HepG2 (cell line): ENCODE data around the gene PELI3. TPM values are rescaled to one million over a fixed set of nuclear protein-coding genes. Genes with fewer than 3 reads are reported as not detected.

Source experiments
- CBX5 ChIP-seq: sonication (generic); formaldehyde crosslinking; IDR thresholded peaks from 2 replicates; pipeline ENCODE4 v1.4.0; 2020; ENCODE audit warnings: missing genetic modification reagents, borderline replicate concordance
- ELF1 ChIP-seq: sonication (generic); formaldehyde crosslinking; IDR thresholded peaks from 2 replicates; pipeline ENCODE4 v1.4.0; 2020; ENCODE audit warnings: missing genetic modification reagents
- FLYWCH1 ChIP-seq: sonication (generic); formaldehyde crosslinking; IDR thresholded peaks from 2 replicates; pipeline ENCODE4 v1.8.1; 2023; ENCODE audit warnings: mild to moderate bottlenecking, missing genetic modification reagents
- GLI4 ChIP-seq: sonication (generic); formaldehyde crosslinking; IDR thresholded peaks from 2 replicates; pipeline ENCODE4 v1.5.1; 2020; ENCODE audit warnings: missing genetic modification reagents, mild to moderate bottlenecking, moderate library complexity, borderline replicate concordance
- HNRNPUL1 ChIP-seq: fragments of 200-400 bp; formaldehyde crosslinking; IDR thresholded peaks from 2 replicates; pipeline ENCODE4 v1.6.1; 2017; ENCODE audit warnings: low read depth, mild to moderate bottlenecking, low read length, moderate library complexity
- IRF2 ChIP-seq: IDR thresholded peaks from 2 replicates; pipeline ENCODE4 v1.6.1; 2018; ENCODE audit warnings: missing genetic modification reagents, missing compliant biosample characterization
- SETDB1 ChIP-seq: sonication (generic); formaldehyde crosslinking; IDR thresholded peaks from 2 replicates; pipeline ENCODE4 v1.5.1; 2020; ENCODE audit warnings: missing genetic modification reagents, mild to moderate bottlenecking, borderline replicate concordance
- SIX4 ChIP-seq: sonication (generic); formaldehyde crosslinking; IDR thresholded peaks from 2 replicates; pipeline ENCODE4 v1.4.0; 2020; ENCODE audit warnings: missing genetic modification reagents
- SRSF9 ChIP-seq: fragments of 200-400 bp; formaldehyde crosslinking; IDR thresholded peaks from 2 replicates; pipeline ENCODE4 v1.6.1; 2018; ENCODE audit warnings: borderline replicate concordance, mild to moderate bottlenecking, low read depth, low read length; ENCODE audit not compliant: insufficient read depth, poor library complexity, severe bottlenecking
- STAG1 ChIP-seq: sonication (generic); formaldehyde crosslinking; IDR thresholded peaks from 2 replicates; pipeline ENCODE4 v1.4.0; 2020; ENCODE audit warnings: missing genetic modification reagents
- TBP ChIP-seq: sonication (generic); formaldehyde crosslinking; IDR thresholded peaks from 2 replicates; pipeline ENCODE4 v1.5.0; 2020; ENCODE audit warnings: missing genetic modification reagents
- TBX2 ChIP-seq: sonication (generic); formaldehyde crosslinking; IDR thresholded peaks from 2 replicates; pipeline ENCODE4 v1.5.0; 2020; ENCODE audit warnings: missing genetic modification reagents, mild to moderate bottlenecking, borderline replicate concordance
- TRIM24 ChIP-seq: sonication (generic); formaldehyde crosslinking; IDR thresholded peaks from 2 replicates; pipeline ENCODE4 v1.8.0; 2022; ENCODE audit warnings: mild to moderate bottlenecking, missing genetic modification reagents
- XRCC5 ChIP-seq: fragments of 200-400 bp; formaldehyde crosslinking; optimal IDR thresholded peaks from 2 replicates; pipeline ENCODE3; 2017; ENCODE audit warnings: mild to moderate bottlenecking, low read length
- ZEB1 ChIP-seq: IDR thresholded peaks from 2 replicates; pipeline ENCODE4 v1.6.1; 2012; ENCODE audit warnings: mild to moderate bottlenecking, low read depth, inconsistent platforms; ENCODE audit not compliant: insufficient replicate concordance
- ZFP36 ChIP-seq: fragments of 150-350 bp; IDR thresholded peaks from 2 replicates; pipeline ENCODE4 v1.6.1; 2018; ENCODE audit warnings: borderline replicate concordance, low read length, low read depth; ENCODE audit not compliant: partially characterized antibody
- ZNF12 ChIP-seq: sonication (generic); formaldehyde crosslinking; IDR thresholded peaks from 2 replicates; pipeline ENCODE4 v1.5.0; 2020; ENCODE audit warnings: missing genetic modification reagents
- ZNF180 ChIP-seq: sonication (generic); formaldehyde crosslinking; IDR thresholded peaks from 2 replicates; pipeline ENCODE4 v1.4.0; 2020; ENCODE audit warnings: low read depth, missing genetic modification reagents, borderline replicate concordance
- ZNF331 ChIP-seq: sonication (generic); formaldehyde crosslinking; IDR thresholded peaks from 2 replicates; pipeline ENCODE4 v1.4.0; 2020; ENCODE audit warnings: missing genetic modification reagents
- ZNF333 ChIP-seq: sonication (generic); formaldehyde crosslinking; IDR thresholded peaks from 2 replicates; pipeline ENCODE4 v1.4.0; 2020; ENCODE audit warnings: mild to moderate bottlenecking, missing genetic modification reagents, borderline replicate concordance
- ZNF7 ChIP-seq: IDR thresholded peaks from 2 replicates; pipeline ENCODE4 v1.6.1; 2016; ENCODE audit warnings: missing biosample characterization, missing genetic modification reagents
- ZNF850 ChIP-seq: sonication (generic); formaldehyde crosslinking; conservative IDR thresholded peaks from 2 replicates; pipeline ENCODE4 v1.9.0; 2021; ENCODE audit warnings: mild to moderate bottlenecking, missing genetic modification reagents
- polyA plus RNA-seq, 8 experiments: library from polyadenylated mRNA; depleted of rRNA in 3 of 8; stranded (reverse) in 7 of 8; unstranded in 1 of 8; fragments of >200 nt; fragmentation: Illumina TruSeq in 4 of 8; extraction: Trizol in 4 of 8; gene quantifications; 2 replicates each; pipeline versions ENCODE4 v1.2.1 to v1.2.3, GENCODE V29; 2011 to 2016; ENCODE audit warnings: low read depth in 4 of 8, missing spikeins in 1 of 8, mixed read lengths in 1 of 8; ENCODE audit not compliant: insufficient read depth in 1 of 8
- total RNA-seq, 5 experiments: library from RNA; depleted of rRNA; stranded (reverse); fragments of >200 nt; fragmentation: Illumina TruSeq; extraction: Trizol; gene quantifications; 2 replicates each; pipeline ENCODE4 v1.2.3, GENCODE V29; 2016; ENCODE audit warnings: low read depth in 1 of 5
- TF ChIP-seq, protein P1 (sequence below): IDR thresholded peaks from 2 replicates; pipeline ENCODE4 v1.6.1; 2012; ENCODE audit warnings: low read depth, low read length, improper control_type of control experiment
- TF ChIP-seq, protein P2 (sequence below): sonication (generic); formaldehyde crosslinking; IDR thresholded peaks from 2 replicates; pipeline ENCODE4 v1.8.0; 2023; ENCODE audit warnings: mild to moderate bottlenecking, missing genetic modification reagents
- TF ChIP-seq, protein P3 (sequence below): sonication (generic); formaldehyde crosslinking; IDR thresholded peaks from 2 replicates; pipeline ENCODE4 v1.8.0; 2022; ENCODE audit warnings: mild to moderate bottlenecking, missing genetic modification reagents, moderate library complexity
- TF ChIP-seq, protein P4 (sequence below): sonication (generic); formaldehyde crosslinking; IDR thresholded peaks from 2 replicates; pipeline ENCODE4 v1.8.0; 2022; ENCODE audit warnings: missing genetic modification reagents, mild to moderate bottlenecking, inconsistent platforms, borderline replicate concordance

Gene PELI3
- total and polyA plus RNA-seq, 2 of the 13 experiments (the other 11 are each of a cell fraction or from before 2014, with no cell fraction given), result 2.0 to 4.0 TPM

DNA sequence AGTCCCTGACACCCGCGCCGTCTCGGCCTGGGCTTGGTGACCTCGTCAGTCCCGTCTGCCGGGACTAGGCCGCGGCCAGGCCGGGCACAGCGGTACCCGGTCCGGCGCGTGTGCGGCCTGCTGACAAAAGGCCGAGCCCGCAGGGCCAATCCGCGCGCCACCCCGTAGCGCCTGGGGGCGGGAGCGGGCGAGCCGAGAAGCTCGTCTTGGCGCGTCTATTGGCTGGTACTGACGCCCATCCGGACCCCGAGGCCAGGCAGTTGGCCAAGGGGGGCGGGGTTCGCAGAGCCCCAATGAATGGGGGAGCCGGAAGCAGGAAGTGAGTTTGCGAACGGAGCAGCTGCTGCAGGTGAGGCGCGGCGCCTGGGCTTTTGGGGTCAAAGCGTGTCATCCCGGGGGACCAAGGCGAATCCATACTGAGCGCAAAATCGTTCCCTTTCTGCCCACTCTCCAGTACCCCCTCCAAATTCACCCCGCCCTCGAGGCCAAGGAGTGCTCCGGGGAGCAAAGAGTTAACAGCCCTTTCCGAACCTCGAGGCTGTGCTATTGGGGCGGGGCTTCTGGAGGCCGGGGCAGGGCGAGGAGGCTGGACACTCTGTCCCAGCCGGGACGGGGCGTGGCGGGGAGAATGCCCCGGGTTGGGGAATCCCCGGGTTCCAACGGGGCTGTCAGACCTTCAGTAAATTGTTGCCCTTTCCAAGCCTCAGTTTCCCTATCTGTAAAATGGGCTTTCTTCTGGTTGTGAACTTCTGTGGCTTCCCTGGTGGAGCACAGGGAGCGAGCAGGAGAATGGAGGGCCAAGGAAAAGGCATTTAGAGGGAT lies 13.6 kb downstream of the PELI3 start, which contains the start of gene DPP3 (continued):
- TF ChIP-seq GLI4, result no peak; the same call in 1 of the 2 replicates
- TF ChIP-seq TRIM24 (CRISPR knock-in tag), result no peak
- TF ChIP-seq, protein P1, sequence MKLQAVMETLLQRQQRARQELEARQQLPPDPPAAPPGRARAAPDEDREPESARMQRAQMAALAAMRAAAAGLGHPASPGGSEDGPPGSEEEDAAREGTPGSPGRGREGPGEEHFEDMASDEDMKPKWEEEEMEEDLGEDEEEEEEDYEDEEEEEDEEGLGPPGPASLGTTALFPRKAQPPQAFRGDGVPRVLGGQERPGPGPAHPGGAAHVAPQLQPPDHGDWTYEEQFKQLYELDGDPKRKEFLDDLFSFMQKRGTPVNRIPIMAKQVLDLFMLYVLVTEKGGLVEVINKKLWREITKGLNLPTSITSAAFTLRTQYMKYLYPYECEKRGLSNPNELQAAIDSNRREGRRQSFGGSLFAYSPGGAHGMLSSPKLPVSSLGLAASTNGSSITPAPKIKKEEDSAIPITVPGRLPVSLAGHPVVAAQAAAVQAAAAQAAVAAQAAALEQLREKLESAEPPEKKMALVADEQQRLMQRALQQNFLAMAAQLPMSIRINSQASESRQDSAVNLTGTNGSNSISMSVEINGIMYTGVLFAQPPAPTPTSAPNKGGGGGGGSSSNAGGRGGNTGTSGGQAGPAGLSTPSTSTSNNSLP, result no peak
- no peak for TF ChIP-seq SIX4 (CRISPR knock-in tag)
- peak; percentile 61; the same call in 1 of the 2 replicates for TF ChIP-seq ZNF333 (CRISPR knock-in tag)
- no peak for TF ChIP-seq ZFP36
- TF ChIP-seq ZNF7 (CRISPR knock-in tag), result no peak
- TF ChIP-seq TBX2 (CRISPR knock-in tag), result peak; percentile 45; the same call in 1 of the 2 replicates
- peak; percentile 34 for TF ChIP-seq XRCC5
- TF ChIP-seq, protein P2, sequence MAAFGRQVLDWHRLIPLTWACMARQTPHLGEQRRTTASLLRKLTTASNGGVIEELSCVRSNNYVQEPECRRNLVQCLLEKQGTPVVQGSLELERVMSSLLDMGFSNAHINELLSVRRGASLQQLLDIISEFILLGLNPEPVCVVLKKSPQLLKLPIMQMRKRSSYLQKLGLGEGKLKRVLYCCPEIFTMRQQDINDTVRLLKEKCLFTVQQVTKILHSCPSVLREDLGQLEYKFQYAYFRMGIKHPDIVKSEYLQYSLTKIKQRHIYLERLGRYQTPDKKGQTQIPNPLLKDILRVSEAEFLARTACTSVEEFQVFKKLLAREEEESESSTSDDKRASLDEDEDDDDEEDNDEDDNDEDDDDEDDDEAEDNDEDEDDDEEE, result no peak
- no peak for TF ChIP-seq ZNF180 (CRISPR knock-in tag)
- TF ChIP-seq ZNF331, result peak; percentile 42; the same call in 1 of the 2 replicates
- TF ChIP-seq ZNF12 (CRISPR knock-in tag), result peak; percentile 13; the same call in 1 of the 2 replicates
- peak; percentile 97 for TF ChIP-seq ELF1
- no peak for TF ChIP-seq ZEB1
- TF ChIP-seq ZNF850 (CRISPR knock-in tag), result no peak
- TF ChIP-seq, protein P3, sequence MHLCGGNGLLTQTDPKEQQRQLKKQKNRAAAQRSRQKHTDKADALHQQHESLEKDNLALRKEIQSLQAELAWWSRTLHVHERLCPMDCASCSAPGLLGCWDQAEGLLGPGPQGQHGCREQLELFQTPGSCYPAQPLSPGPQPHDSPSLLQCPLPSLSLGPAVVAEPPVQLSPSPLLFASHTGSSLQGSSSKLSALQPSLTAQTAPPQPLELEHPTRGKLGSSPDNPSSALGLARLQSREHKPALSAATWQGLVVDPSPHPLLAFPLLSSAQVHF (CRISPR knock-in tag), result no peak
- TF ChIP-seq HNRNPUL1, result no peak
- TF ChIP-seq SETDB1, result no peak
- 0 out of 2 replicates have a peak, but pooled peaks have one; percentile 29 for TF ChIP-seq CBX5 (CRISPR knock-in tag)
- peak; percentile 78; the same call in 1 of the 2 replicates for TF ChIP-seq IRF2 (CRISPR knock-in tag)
- no peak for TF ChIP-seq STAG1
- TF ChIP-seq SRSF9, result no peak
- TF ChIP-seq, protein P4, sequence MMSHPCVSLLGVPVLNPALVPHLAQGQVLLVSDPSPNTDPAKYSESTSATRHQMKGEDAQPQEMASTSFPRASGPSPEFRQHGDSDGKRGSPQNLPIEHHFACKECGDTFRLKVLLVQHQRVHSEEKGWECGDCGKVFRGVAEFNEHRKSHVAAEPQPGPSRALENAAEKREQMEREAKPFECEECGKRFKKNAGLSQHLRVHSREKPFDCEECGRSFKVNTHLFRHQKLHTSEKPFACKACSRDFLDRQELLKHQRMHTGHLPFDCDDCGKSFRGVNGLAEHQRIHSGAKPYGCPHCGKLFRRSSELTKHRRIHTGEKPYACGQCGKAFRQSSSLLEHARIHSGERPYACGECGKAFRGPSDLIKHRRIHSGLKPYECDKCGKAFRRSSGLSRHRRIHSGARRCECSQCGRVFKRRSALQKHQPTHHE (CRISPR knock-in tag), result peak; percentile 48; the same call in 1 of the 2 replicates
- TF ChIP-seq TBP (CRISPR knock-in tag), result no peak
- no peak for TF ChIP-seq FLYWCH1 (CRISPR knock-in tag)
